H54 (cell line): ENCODE results near the gene TDRD7.
"Not testable (repeated sequence)": the region's sequence is repeated elsewhere in the genome, so short reads cannot be mapped to it uniquely, and the experiment has no call there.

ENCODE experiments used
- DNase-seq: peaks from one replicate; pipeline ENCODE4 v3.0.0; 2011; ENCODE audit warnings: low spot score, mixed read lengths; ENCODE audit not compliant: insufficient read length
- FAIRE-seq: peaks from 3 replicates; lab custom pipeline; 2011; peaks lifted over from hg19 to GRCh38; lab: Jason Lieb, UNC
- POLR2A ChIP-seq: IDR thresholded peaks from 2 replicates; pipeline ENCODE4 v1.6.1; 2011; ENCODE audit warnings: low read depth, mild to moderate bottlenecking, low read length

TDRD7 gene

GRCh38 chr9:97487861-97488260 lies 76.0 kb downstream of the TDRD7 start:
- no peak for TF ChIP-seq POLR2A
- FAIRE-seq (peak; percentile 91), DNase-seq (no peak)

- DNase-seq (no peak), FAIRE-seq (peak; percentile 86)
- no peak for TF ChIP-seq POLR2A
These were observed 79.5 kb downstream of the TDRD7 start for GRCh38 chr9:97491216-97491999.

- not testable (repeated sequence) for DNase-seq, FAIRE-seq
These were observed 85.9 kb downstream of the TDRD7 start for GRCh38 chr9:97497558-97498375.

GRCh38 chr9:97498846-97499245 lies 87.0 kb downstream of the TDRD7 start:
- FAIRE-seq, DNase-seq: not testable (repeated sequence)

DNA sequence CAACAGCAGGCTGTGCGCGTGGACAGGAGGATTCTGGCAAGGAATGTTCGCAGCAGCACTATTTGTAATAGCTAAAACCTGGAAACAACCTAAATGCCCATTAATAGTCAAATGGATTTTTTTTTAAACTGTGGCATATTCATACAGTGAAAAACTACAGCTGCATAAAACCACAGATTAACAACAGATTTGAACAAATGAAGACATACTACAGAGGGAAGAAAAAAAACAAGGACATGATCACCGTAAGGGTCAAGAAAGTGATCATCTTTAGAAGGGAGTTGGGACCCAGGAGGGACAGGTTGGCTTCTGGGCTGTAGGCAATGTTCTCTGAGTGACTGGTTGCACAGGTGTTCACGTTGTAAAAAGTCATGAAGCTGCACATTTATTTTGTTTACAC lies 88.4 kb downstream of the TDRD7 start:
- DNase-seq (no peak), FAIRE-seq (no peak)
- TF ChIP-seq POLR2A: no peak

GRCh38 chr9:97500765-97501176 lies 88.9 kb downstream of the TDRD7 start:
- DNase-seq (no peak), FAIRE-seq (no peak)
- no peak for TF ChIP-seq POLR2A

DNA sequence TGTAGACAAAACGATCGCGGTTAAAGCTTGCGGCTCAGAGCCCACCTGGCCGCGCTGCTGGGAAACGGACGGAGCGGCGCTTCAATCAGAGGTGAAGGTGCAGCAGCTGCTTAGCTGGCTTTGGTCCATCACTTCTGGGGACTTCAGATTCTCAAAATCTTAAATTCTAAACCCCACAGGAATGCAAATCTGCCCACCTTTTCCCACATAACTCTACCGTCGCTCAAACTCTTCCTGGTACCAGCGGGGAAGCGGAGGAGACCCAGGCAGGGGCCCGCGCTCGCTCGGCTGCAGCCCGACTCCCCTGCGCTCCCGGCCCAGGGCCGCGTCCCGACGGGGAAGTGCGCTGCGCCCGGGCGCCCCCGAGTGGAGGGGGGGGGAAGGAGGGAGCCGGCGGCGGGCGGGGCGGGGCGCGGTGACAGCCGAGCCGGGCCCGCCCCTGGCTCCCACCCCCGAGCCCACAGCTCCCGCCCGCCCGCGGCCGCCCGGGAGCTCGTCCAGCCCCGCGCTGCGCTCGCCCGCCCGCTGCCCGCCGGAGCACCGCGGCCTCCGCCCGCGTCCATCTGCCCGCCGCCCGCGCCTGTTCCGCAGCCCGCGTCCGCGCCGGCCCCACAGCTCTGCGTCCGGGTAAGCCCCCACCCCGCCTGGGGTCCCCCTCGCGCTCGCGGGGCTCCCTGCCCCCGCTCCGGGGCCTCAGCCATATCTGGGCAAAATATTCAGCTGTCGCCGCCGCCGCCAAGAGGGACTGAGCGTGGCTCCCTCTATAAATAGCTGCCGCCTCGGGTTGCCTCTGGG lies 89.5 kb downstream of the TDRD7 start, which contains the start of gene TMOD1:
TMOD1 (plus strand) TSS at position 490 of the 795 bp plus-strand sequence. CDS start 22,523 bp downstream, outside the sequence.
- peak; percentile 99 for DNase-seq
- no peak for FAIRE-seq
- TF ChIP-seq POLR2A: no peak

DNA sequence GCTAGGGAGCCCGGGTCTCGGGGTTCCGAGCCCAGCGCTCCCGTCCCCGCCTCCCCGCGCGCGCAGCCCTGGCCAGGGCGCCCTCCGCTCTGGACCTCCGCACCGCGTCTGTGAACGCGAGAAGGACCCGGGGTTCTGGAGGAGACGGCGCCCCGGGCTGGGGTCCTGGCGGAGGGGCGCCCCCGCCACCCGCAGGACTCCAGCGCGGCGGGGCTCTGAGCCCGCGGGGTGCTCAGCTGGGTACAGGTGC lies 90.0 kb downstream of the TDRD7 start:
- TF ChIP-seq POLR2A: no peak
- FAIRE-seq (no peak), DNase-seq (peak; percentile 81)

DNA sequence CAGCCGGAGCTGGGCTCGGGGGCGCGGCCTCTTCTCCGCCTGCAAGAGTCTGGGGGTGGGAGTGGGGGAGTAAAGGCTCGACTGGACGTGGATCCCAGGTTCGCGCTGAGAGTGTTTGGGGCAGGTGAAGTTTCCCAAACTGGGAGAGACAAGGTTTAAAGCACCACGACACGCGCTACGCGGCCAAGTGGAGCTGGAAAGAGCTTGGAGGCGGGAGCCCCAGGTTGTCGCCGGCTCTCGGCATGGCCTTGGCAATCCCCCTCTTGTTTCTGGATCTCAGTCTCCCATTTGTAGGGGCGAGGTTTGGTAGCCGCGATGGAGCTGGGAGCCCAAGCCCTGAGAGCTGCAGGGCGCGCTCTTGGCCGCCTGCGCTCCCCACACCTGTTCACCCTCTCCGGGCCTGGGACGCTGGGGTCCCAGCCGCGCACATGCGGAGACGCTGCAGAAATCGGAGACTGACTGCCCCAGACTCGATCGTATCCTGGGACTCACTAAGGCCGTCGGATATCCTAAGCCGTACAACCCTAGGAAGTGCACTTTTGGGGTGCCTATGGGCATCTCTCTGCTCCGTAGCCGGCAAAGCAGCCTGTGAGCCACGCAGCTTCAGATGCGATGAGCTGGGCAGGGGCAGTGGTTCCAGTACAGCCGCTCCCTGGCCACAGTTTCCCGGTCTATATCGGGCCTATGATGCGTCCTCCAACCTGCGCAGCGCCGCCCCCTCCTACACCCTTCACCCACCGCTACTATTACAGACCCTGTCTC lies 90.5 kb downstream of the TDRD7 start:
- DNase-seq (no peak), FAIRE-seq (no peak)
- TF ChIP-seq POLR2A: no peak

DNA sequence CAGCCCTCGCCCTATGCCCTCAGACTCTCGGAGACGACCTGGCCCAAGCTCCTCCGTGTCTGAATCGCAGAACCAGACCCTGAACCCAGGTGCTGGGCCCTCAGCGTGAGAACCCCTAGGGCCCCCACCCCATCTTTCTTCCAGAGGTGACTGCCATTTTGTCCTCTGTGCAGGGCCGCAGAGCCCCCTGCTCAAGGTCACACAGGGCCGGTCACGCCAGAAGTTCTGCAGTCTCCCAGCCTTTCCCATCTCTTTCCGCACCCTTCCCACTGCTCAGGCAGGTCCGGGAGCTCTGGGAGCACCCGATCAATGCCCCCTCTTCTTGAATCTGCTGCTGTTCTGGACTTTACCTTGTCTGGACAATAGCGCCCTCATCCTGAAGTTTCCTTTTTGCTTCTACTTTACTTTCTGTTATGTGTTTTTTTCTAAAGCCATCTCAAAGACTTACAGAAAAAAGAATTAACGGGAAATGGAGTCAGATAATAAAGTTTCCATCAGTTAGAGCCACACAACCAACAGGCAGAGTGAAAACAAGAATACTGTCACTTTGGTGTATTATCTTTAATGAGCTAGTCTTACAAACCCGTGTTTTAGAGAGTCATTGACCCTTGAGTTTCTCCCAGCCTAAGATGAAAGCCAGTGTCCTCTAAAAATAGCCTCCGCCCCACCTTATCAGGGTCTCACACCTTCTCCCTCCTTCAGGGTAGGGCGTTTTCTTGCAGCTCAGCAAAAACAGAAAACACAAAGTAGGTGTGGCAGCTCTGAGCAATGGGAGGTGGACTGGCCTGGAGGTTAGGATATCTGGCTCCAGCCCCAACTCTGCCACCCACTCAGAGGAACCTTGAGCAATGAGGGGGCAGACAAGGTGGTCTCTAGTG lies 91.3 kb downstream of the TDRD7 start:
- FAIRE-seq: no peak
- no peak for TF ChIP-seq POLR2A
- no peak for DNase-seq

DNA sequence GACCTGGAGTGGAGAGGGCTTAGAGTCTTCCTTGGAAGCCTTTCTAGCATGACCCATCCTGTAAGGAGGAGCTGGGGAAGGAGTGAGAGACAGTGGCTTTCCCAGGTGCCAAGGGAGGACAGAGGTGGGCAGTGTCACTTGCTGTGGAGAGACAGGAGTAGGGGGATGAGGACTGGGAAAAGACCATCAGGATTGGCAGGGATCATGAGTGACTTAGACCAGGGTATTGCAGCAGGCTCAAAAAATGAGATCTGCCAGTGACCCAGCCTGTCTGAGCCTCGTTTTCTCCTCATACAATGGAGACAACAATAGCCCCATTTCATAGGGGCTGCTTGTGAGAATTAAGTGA lies 91.9 kb downstream of the TDRD7 start:
- no peak for DNase-seq
- no peak for TF ChIP-seq POLR2A
- FAIRE-seq: no peak

GRCh38 chr9:97504381-97505216 lies 92.7 kb downstream of the TDRD7 start:
- no peak for TF ChIP-seq POLR2A
- peak; percentile 36 for FAIRE-seq
- no peak for DNase-seq
